Endothelial cell of umbilical vein (primary cell): ENCODE data around the gene SULT2B1. TPM values are rescaled to one million over a fixed set of nuclear protein-coding genes. Genes with fewer than 3 reads are reported as not detected.

Experiments used
- BruUV-seq: library from RNA; stranded (reverse); fragments of 400-500 nt; replicated peaks from 2 replicates; lab custom pipeline; 2021; lab: Mats Ljungman, UMichigan
- CTCF ChIA-PET: fragments of 300-600, 350-600 bp; sonication (Branson Sonifier 250); formaldehyde crosslinking; loops from one replicate; lab custom pipeline; 2021; ENCODE audit warnings: antibody characterized with exemption, inconsistent platforms; lab: Charles Lee
- POLR2A ChIA-PET: fragments of 300-600, 350-600 bp; sonication (Branson Sonifier 250); formaldehyde crosslinking; loops from one replicate; lab custom pipeline; 2021; ENCODE audit warnings: antibody characterized with exemption, inconsistent platforms; lab: Charles Lee
- DNase-seq: peaks from one replicate; pipeline ENCODE4 v3.0.0-alpha.2; 2011; ENCODE audit warnings: low read depth, low spot score
- FAIRE-seq: peaks from 2 replicates; lab custom pipeline; 2011; peaks lifted over from hg19 to GRCh38; lab: Jason Lieb, UNC
- H2AFZ ChIP-seq: 2 replicates; pipeline ENCODE4 v1.6.0; 2012; ENCODE audit warnings: low read depth, low read length, control low read depth, inconsistent platforms
- H3K27ac ChIP-seq: 2 replicates; pipeline ENCODE4 v1.5.1; 2011; ENCODE audit warnings: low read depth, mild to moderate bottlenecking, control low read depth, low read length, moderate library complexity; ENCODE audit not compliant: insufficient read depth
- H3K27me3 ChIP-seq, 2 experiments: 2 replicates each; pipeline versions ENCODE4 v1.6.0 to v1.6.1; 2011; ENCODE audit warnings: low read length in 2 of 2, mixed read lengths in 1 of 2; ENCODE audit not compliant: control insufficient read depth in 2 of 2, insufficient read depth in 2 of 2
- H3K36me3 ChIP-seq, 2 experiments: 2 replicates in 1 of 2; 3 replicates in 1 of 2; pipeline ENCODE4 v1.5.1; 2011; ENCODE audit warnings: low read length in 2 of 2, mild to moderate bottlenecking in 1 of 2, moderate library complexity in 1 of 2; ENCODE audit not compliant: control insufficient read depth in 2 of 2, insufficient read depth in 2 of 2; ENCODE audit errors: extremely low read depth in 1 of 2
- H3K4me1 ChIP-seq: 3 replicates; pipeline ENCODE4 v1.5.1; 2011; ENCODE audit warnings: mild to moderate bottlenecking, low read length; ENCODE audit not compliant: control insufficient read depth, insufficient read depth; ENCODE audit errors: extremely low read depth
- H3K4me2 ChIP-seq: 2 replicates; pipeline ENCODE4 v1.6.1; 2011; ENCODE audit warnings: low read length, control low read depth, mixed read lengths; ENCODE audit not compliant: insufficient read depth
- H3K4me3 ChIP-seq, 3 experiments: fragments of 200-600 bp in 1 of 3; sonication (generic), shearing (Covaris generic) in 1 of 3; replicated peaks in 1 of 3; 2 replicates each; pipeline ENCODE4 v1.5.1; 2011 to 2016; ENCODE audit warnings: control low read depth in 3 of 3, low read length in 3 of 3, mild to moderate bottlenecking in 2 of 3, inconsistent platforms in 1 of 3, low read depth in 1 of 3, moderate library complexity in 1 of 3; ENCODE audit not compliant: insufficient read depth in 1 of 3
- H3K79me2 ChIP-seq: 2 replicates; pipeline ENCODE4 v1.6.0; 2012; ENCODE audit warnings: low read length, inconsistent platforms; ENCODE audit not compliant: control insufficient read depth, insufficient read depth
- H3K9ac ChIP-seq: replicated peaks from 2 replicates; pipeline ENCODE3; 2011; ENCODE audit warnings: low read length, control low read depth; ENCODE audit not compliant: insufficient read depth; ENCODE audit errors: extremely low read depth
- H3K9me1 ChIP-seq: replicated peaks from 3 replicates; pipeline ENCODE4 v1.6.0; 2011; ENCODE audit warnings: mild to moderate bottlenecking, low read length; ENCODE audit not compliant: control insufficient read depth, insufficient read depth; ENCODE audit errors: extremely low read depth
- H3K9me3 ChIP-seq: replicated peaks from 2 replicates; pipeline ENCODE4 v1.5.1; 2012; ENCODE audit warnings: low read length, inconsistent platforms; ENCODE audit not compliant: control insufficient read depth, insufficient read depth
- H4K20me1 ChIP-seq: replicated peaks from 2 replicates; pipeline ENCODE3; 2011; ENCODE audit warnings: mild to moderate bottlenecking, low read length; ENCODE audit not compliant: control insufficient read depth, insufficient read depth; ENCODE audit errors: extremely low read depth
- CTCF ChIP-seq, 2 donors: IDR thresholded peaks; 1 replicate in 1 of 2; 2 replicates in 1 of 2; pipeline ENCODE4 v1.5.1; 2011; ENCODE audit warnings: low read length in 2 of 2, mild to moderate bottlenecking in 2 of 2, moderate library complexity in 2 of 2, control low read depth in 1 of 2, inconsistent platforms in 1 of 2, low read depth in 1 of 2; ENCODE audit not compliant: insufficient read depth in 1 of 2; ENCODE audit errors: extremely low read depth in 1 of 2
- EZH2 ChIP-seq: IDR thresholded peaks from 2 replicates; pipeline ENCODE4 v1.6.1; 2012; ENCODE audit warnings: borderline replicate concordance, low read depth, mild to moderate bottlenecking, moderate library complexity, low read length, inconsistent platforms; ENCODE audit not compliant: severe bottlenecking
- FOS ChIP-seq: IDR thresholded peaks from 2 replicates; pipeline ENCODE4 v1.6.1; 2011; ENCODE audit warnings: mild to moderate bottlenecking, low read length, moderate library complexity, borderline replicate concordance; ENCODE audit not compliant: insufficient read depth
- GATA2 ChIP-seq: IDR thresholded peaks from 2 replicates; pipeline ENCODE4 v1.7.0; 2011; ENCODE audit warnings: low read depth, mild to moderate bottlenecking, moderate library complexity, mixed read lengths, low read length; ENCODE audit not compliant: insufficient read length, insufficient read depth
- JUN ChIP-seq: IDR thresholded peaks from 2 replicates; pipeline ENCODE4 v1.6.1; 2011; ENCODE audit warnings: borderline replicate concordance, low read depth; ENCODE audit not compliant: insufficient read length, insufficient read depth
- MYC ChIP-seq: IDR thresholded peaks from one replicate; pipeline ENCODE4 v1.6.1; 2011; ENCODE audit warnings: mild to moderate bottlenecking, low read depth, low read length
- POLR2A ChIP-seq: IDR thresholded peaks from 2 replicates; pipeline ENCODE4 v1.6.1; 2012; ENCODE audit warnings: low read depth, mild to moderate bottlenecking, control low read depth, low read length
- POLR2AphosphoS5 ChIP-seq: IDR thresholded peaks from 2 replicates; pipeline ENCODE4 v1.6.1; 2012; ENCODE audit warnings: low read depth, mild to moderate bottlenecking, control low read depth, low read length, moderate library complexity; ENCODE audit not compliant: insufficient read depth
- dilution Hi-C: fragments of 300-500 bp; cut with MboI; formaldehyde crosslinking; loops from one replicate; pipeline ENCODE4 v1.15.0; 2019; ENCODE audit warnings: low sequenced_read_pairs; ENCODE audit not compliant: extremely low pct_ligation_motif_present
- intact Hi-C: fragments of 100-400 bp; cut with micrococcal nuclease; formaldehyde crosslinking; loops from one replicate; pipeline ENCODE4 v1.10.0; 2022
- polyA plus RNA-seq, 4 experiments: library from polyadenylated mRNA; depleted of rRNA in 3 of 4; stranded (reverse) in 3 of 4; unstranded in 1 of 4; fragments of >200 nt; gene quantifications; 2 replicates each; pipeline versions ENCODE4 v1.2.1 to v1.2.3, GENCODE V29; 2011 to 2012; ENCODE audit warnings: missing spikeins in 1 of 4
- total RNA-seq: library from RNA; stranded (reverse); gene quantifications from 2 replicates; pipeline ENCODE4 v1.2.3, GENCODE V29; 2021
- TF ChIP-seq, protein P1 (sequence below): IDR thresholded peaks from 2 replicates; pipeline ENCODE4 v1.6.1; 2011; ENCODE audit not compliant: insufficient read depth, insufficient read length

SULT2B1 gene
- total and polyA plus RNA-seq, 2 donors (not counting 3 experiments of a cell fraction or from before 2014, with no cell fraction given) = not detected

- POLR2A ChIA-PET = interaction anchor here (2.0 kb wide), 1 partner anchor 10 kb away, joined by 10 read pairs; the partner anchor contains the start of genes RPL18 and SPHK2
Measured at GRCh38 chr19:48629297-48629598, 77.3 kb downstream of the SULT2B1 start.

More at GRCh38 chr19:48629297-48629598, 77.3 kb downstream of the SULT2B1 start:
- Histone ChIP-seq H3K9me3 (no peaks in the 10 kb centered on the region), H4K20me1 (no peaks in the 10 kb centered on the region), H3K4me1 (peaks cover 18% of the 10 kb centered on the region), H2AFZ (no peak overlapping the region), H3K9ac (no peak overlapping the region), H3K4me2 (no peak overlapping the region), H3K79me2 (no peaks in the 10 kb centered on the region), H3K36me3 (peaks cover 0 to 2% of the 10 kb centered on the region in 2 experiments), H3K27ac (no peak overlapping the region), H3K4me3 (no peak overlapping the region), H3K27me3 (no peaks in the 10 kb centered on the region), H3K9me1 (no peaks in the 10 kb centered on the region)
- intact Hi-C loops = no loop called here
- FAIRE-seq (no peak), DNase-seq (no peak)
- CTCF ChIA-PET = interaction anchor here (1.0 to 2.0 kb wide), 3 partner anchors 10 to 67 kb away, joined by 3 to 12 read pairs (median 11); partner anchors contain the start of genes CA11, RPL18 and SPHK2
- dilution Hi-C loops = no loop called here
- BruUV-seq = no TSS peak
- TF ChIP-seq FOS (no peak), CTCF (IDR thresholded peaks at IDR 0.05; ENCODE audit: extremely low read depth in 1 of 2, insufficient read depth in 1 of 2, low read depth in 1 of 2, low read length in 2 of 2) (no peak), POLR2AphosphoS5 (no peak), MYC (no peak), EZH2 (no peak), GATA2 (no peak), JUN (no peak), POLR2A (no peak)
- TF ChIP-seq, protein P1, sequence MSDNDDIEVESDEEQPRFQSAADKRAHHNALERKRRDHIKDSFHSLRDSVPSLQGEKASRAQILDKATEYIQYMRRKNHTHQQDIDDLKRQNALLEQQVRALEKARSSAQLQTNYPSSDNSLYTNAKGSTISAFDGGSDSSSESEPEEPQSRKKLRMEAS = no peak
